Neutrophil (primary cell): ENCODE results near the gene EPB41L5.

Experiments used
- H3K27ac ChIP-seq: fragments of 200-600 bp; sonication (generic); 2 replicates; pipeline ENCODE4 v1.5.1; 2016; ENCODE audit warnings: mild to moderate bottlenecking, moderate library complexity
- H3K27me3 ChIP-seq: fragments of 200-600 bp; sonication (generic); 2 replicates; pipeline ENCODE4 v1.6.0; 2016; ENCODE audit warnings: mild to moderate bottlenecking
- H3K36me3 ChIP-seq: fragments of 200-600 bp; sonication (generic); 2 replicates; pipeline ENCODE4 v1.5.1; 2017
- H3K4me1 ChIP-seq, 2 experiments: fragments of 200-600 bp in 1 of 2; sonication (generic) in 1 of 2; 1 replicate in 1 of 2; 2 replicates in 1 of 2; pipeline versions ENCODE4 v1.5.1 to v1.6.1; 2013 to 2016; ENCODE audit warnings: low read depth in 1 of 2, low read length in 1 of 2, mild to moderate bottlenecking in 1 of 2, moderate library complexity in 1 of 2; ENCODE audit not compliant: control insufficient read depth in 1 of 2, insufficient read depth in 1 of 2
- H3K4me3 ChIP-seq, 2 experiments: fragments of 200-600 bp in 1 of 2; sonication (generic) in 1 of 2; 1 replicate in 1 of 2; 2 replicates in 1 of 2; pipeline ENCODE4 v1.5.1; 2013 to 2016; ENCODE audit warnings: low read depth in 1 of 2, low read length in 1 of 2, mild to moderate bottlenecking in 1 of 2, moderate library complexity in 1 of 2
- H3K9me3 ChIP-seq: fragments of 200-600 bp; sonication (generic); 2 replicates; pipeline ENCODE4 v1.5.1; 2016
- CTCF ChIP-seq: fragments of 200-600 bp; sonication (generic); IDR thresholded peaks from 2 replicates; pipeline ENCODE4 v1.5.1; 2016; ENCODE audit warnings: antibody characterized with exemption

The EPB41L5 gene

DNA sequence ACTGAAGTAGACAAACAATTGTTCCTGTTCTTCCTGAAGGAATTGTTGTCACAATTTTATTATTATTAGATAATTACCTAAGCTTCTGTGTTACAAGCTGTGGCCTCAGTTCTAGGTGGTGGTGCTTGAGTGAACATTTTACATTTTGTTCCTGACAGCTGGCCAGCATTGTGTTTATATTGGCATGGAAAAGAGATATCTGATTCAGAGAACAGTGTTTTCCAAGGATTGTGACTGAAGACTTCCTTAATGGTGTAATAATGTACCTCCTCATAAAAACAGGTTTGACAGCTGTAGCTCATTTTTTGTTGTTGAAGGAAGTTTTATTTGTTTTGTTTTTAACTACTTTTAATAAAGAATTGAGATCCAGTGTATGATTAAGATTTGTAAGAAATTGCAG is 95.2 kb downstream of the EPB41L5 start:
- Histone ChIP-seq H3K27me3 (no peaks in the 10 kb centered on the region), H3K9me3 (no peaks in the 10 kb centered on the region), H3K36me3 (no peaks in the 10 kb centered on the region), H3K4me3 (no peak overlapping the region), H3K4me1 (peaks cover 33 to 42% of the 10 kb centered on the region in 2 experiments), H3K27ac (no peak overlapping the region)
- TF ChIP-seq CTCF, result no peak

DNA sequence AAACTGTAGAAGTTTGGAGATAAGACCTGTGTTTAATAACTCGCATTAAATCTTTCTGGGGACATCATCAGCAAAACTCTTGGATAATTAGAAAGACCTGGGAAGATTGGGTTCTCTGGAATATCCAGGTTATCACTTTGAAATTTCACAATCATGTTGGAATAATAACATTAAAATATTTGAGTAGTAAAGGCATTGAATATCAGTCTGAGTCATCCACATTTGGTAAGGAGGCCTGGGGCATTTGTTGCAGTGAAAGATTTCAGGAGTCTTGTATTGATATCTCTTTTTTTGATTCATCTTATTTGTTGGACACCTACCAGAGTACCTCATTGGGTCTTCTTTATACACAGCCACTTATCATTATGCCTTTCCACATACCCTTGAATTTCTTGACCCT is 95.9 kb downstream of the EPB41L5 start:
- Histone ChIP-seq H3K4me1 (peaks cover 33 to 42% of the 10 kb centered on the region in 2 experiments), H3K27ac (peak overlapping the region; percentile 84)
- no peak for TF ChIP-seq CTCF

DNA sequence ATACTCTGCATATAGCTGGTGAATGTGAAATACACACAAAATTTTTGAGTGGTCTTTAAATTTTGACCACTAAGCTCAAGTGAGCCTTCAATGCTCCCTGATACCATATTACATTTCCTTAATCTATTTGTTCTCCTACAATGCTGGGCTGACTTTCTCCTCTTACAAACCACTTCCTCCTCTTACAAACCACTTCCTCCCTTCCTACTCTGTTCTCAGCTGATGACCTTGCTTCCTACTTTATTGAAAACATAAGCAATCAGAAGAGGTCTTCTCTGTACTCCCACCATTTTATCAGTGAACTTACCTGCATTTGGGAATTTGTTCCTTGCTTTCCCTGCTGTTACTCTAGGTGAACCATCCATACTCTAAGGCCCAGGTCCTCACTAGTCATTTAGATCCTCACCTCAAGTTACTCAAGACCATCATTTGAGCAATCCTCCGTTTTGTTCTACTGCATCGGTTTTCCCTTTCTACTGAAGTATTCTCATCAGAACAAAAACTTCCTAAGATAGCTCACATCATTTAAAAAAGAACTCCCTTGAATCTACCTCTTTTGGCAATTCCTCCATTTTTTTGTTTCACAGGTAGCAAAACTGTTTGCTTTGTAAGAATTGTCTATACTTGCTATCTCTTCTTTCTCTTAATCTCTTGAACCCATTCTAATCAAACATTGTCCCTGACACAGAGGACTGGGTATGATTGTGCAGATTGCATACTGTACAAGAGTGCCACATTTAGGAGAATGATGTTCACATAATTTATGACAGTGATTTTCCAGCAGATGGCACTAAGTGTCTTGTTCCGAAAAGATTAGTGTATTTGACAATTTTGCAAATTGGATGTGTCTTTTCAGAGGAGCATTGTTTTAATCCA is 96.5 kb downstream of the EPB41L5 start:
- Histone ChIP-seq H3K9me3 (no peaks in the 10 kb centered on the region), H3K27ac (peak overlapping the region; percentile 84), H3K4me1 (peaks cover 33 to 42% of the 10 kb centered on the region in 2 experiments), H3K36me3 (no peaks in the 10 kb centered on the region), H3K27me3 (no peaks in the 10 kb centered on the region), H3K4me3 (peak overlapping the region; percentile 27 to 44)
- peak; percentile 20 for TF ChIP-seq CTCF

More for the DNA sequence above, 95.9 kb downstream of the EPB41L5 start:
- Histone ChIP-seq H3K9me3 (no peaks in the 10 kb centered on the region), H3K36me3 (no peaks in the 10 kb centered on the region), H3K27me3 (no peaks in the 10 kb centered on the region), H3K4me3 (peak overlapping the region; percentile 27 to 44)

GRCh38 chr2:120110062-120110362 is 97.1 kb downstream of the EPB41L5 start:
- H3K27ac ChIP-seq, result peak overlapping the region; percentile 84
- peak overlapping the region in 1 of 2 experiments; percentile 44 for H3K4me3 ChIP-seq
- H3K27me3 ChIP-seq, result no peaks in the 10 kb centered on the region
- no peaks in the 10 kb centered on the region for H3K9me3 ChIP-seq
- H3K4me1 ChIP-seq, result peaks cover 33 to 42% of the 10 kb centered on the region in 2 experiments
- no peaks in the 10 kb centered on the region for H3K36me3 ChIP-seq
- TF ChIP-seq CTCF, result no peak

GRCh38 chr2:120110507-120110906 is 97.6 kb downstream of the EPB41L5 start:
- Histone ChIP-seq H3K4me1 (peaks cover 33 to 42% of the 10 kb centered on the region in 2 experiments), H3K27ac (peak overlapping the region; percentile 84), H3K27me3 (no peaks in the 10 kb centered on the region), H3K36me3 (no peaks in the 10 kb centered on the region), H3K9me3 (no peaks in the 10 kb centered on the region), H3K4me3 (peak overlapping the region; percentile 9 to 30)
- TF ChIP-seq CTCF, result no peak
